HEK293 (cell line): ENCODE data around the gene DAO.

Source experiments
- CTCF ChIA-PET: fragments of 350-600 bp; formaldehyde crosslinking; extraction: SDS; loops from one replicate; lab custom pipeline; 2021; ENCODE audit warnings: antibody characterized with exemption; lab: Yijun Ruan, JAX
- POLR2A ChIA-PET: fragments of 300-600 bp; formaldehyde crosslinking; extraction: SDS; loops from one replicate; lab custom pipeline; 2020; ENCODE audit warnings: antibody characterized with exemption, inconsistent platforms; lab: Yijun Ruan, JAX
- H3K27ac ChIP-seq: fragments of 200-500 bp; sonication (Bioruptor generic); 2 replicates; pipeline ENCODE4 v1.5.1; 2014; ENCODE audit warnings: low read depth, low read length, control low read depth, inconsistent platforms; ENCODE audit errors: extremely low read depth
- H3K36me3 ChIP-seq, 2 experiments: fragments of 200-500 bp in 1 of 2; sonication (Bioruptor generic) in 1 of 2; 1 replicate in 1 of 2; 2 replicates in 1 of 2; pipeline ENCODE4 v1.5.1; 2014 to 2017; ENCODE audit warnings: inconsistent platforms in 2 of 2, low read length in 2 of 2; ENCODE audit not compliant: control insufficient read depth in 2 of 2, insufficient read depth in 1 of 2
- H3K4me1 ChIP-seq: fragments of 200-500 bp; sonication (Bioruptor generic); 2 replicates; pipeline ENCODE4 v1.5.1; 2014; ENCODE audit warnings: mild to moderate bottlenecking, low read length, inconsistent platforms; ENCODE audit not compliant: control insufficient read depth, insufficient read depth
- H3K4me3 ChIP-seq: 2 replicates; pipeline ENCODE4 v1.5.1; 2011; ENCODE audit warnings: low read depth, mild to moderate bottlenecking, control low read depth, low read length, moderate library complexity
- H3K9me3 ChIP-seq: fragments of 200-500 bp; sonication (Bioruptor generic); 2 replicates; pipeline ENCODE4 v1.5.1; 2014; ENCODE audit warnings: low read depth, low read length, inconsistent platforms; ENCODE audit not compliant: control insufficient read depth, insufficient read depth
- CTCF ChIP-seq: fragments of 450-650 bp; formaldehyde crosslinking; IDR thresholded peaks from 2 replicates; pipeline ENCODE4 v1.5.1; 2016; ENCODE audit warnings: missing biosample characterization, missing genetic modification characterization
- FEZF1 ChIP-seq: fragments of 450-650 bp; formaldehyde crosslinking; IDR thresholded peaks from 2 replicates; pipeline ENCODE4 v1.5.1; 2016; ENCODE audit warnings: missing biosample characterization, missing genetic modification characterization
- OSR2 ChIP-seq: fragments of 450-650 bp; formaldehyde crosslinking; IDR thresholded peaks from 2 replicates; pipeline ENCODE4 v1.5.1; 2016; ENCODE audit warnings: missing biosample characterization, missing genetic modification characterization
- SP2 ChIP-seq: fragments of 450-650 bp; formaldehyde crosslinking; IDR thresholded peaks from 2 replicates; pipeline ENCODE4 v1.5.1; 2016; ENCODE audit warnings: missing biosample characterization, missing genetic modification characterization
- ZBTB44 ChIP-seq: fragments of 450-650 bp; IDR thresholded peaks from 2 replicates; pipeline ENCODE4 v1.5.1; 2018; ENCODE audit warnings: missing biosample characterization, mild to moderate bottlenecking, missing genetic modification characterization
- ZNF184 ChIP-seq: fragments of 450-650 bp; IDR thresholded peaks from 2 replicates; pipeline ENCODE4 v1.5.1; 2018; ENCODE audit warnings: missing biosample characterization, mild to moderate bottlenecking, missing genetic modification characterization
- ZNF221 ChIP-seq: fragments of 450-650 bp; formaldehyde crosslinking; IDR thresholded peaks from 2 replicates; pipeline ENCODE4 v1.5.1; 2017; ENCODE audit warnings: missing biosample characterization, missing genetic modification characterization, borderline replicate concordance
- ZNF324 ChIP-seq: fragments of 450-650 bp; formaldehyde crosslinking; IDR thresholded peaks from 2 replicates; pipeline ENCODE4 v1.5.1; 2016; ENCODE audit warnings: missing biosample characterization, missing genetic modification characterization
- ZNF335 ChIP-seq: fragments of 450-650 bp; formaldehyde crosslinking; conservative IDR thresholded peaks from 2 replicates; pipeline ENCODE4 v1.5.1; 2016; ENCODE audit warnings: missing biosample characterization, missing genetic modification characterization
- ZNF391 ChIP-seq: fragments of 450-650 bp; formaldehyde crosslinking; IDR thresholded peaks from 2 replicates; pipeline ENCODE4 v1.5.1; 2016; ENCODE audit warnings: low read depth, missing biosample characterization, missing genetic modification characterization, borderline replicate concordance
- ZNF423 ChIP-seq: fragments of 450-650 bp; formaldehyde crosslinking; IDR thresholded peaks from 2 replicates; pipeline ENCODE4 v1.5.1; 2016; ENCODE audit warnings: missing biosample characterization, missing genetic modification characterization
- ZNF449 ChIP-seq: fragments of 450-650 bp; formaldehyde crosslinking; IDR thresholded peaks from 2 replicates; pipeline ENCODE4 v1.5.1; 2017; ENCODE audit warnings: missing biosample characterization, mild to moderate bottlenecking, missing genetic modification characterization, moderate library complexity
- ZNF629 ChIP-seq: fragments of 450-650 bp; formaldehyde crosslinking; IDR thresholded peaks from 2 replicates; pipeline ENCODE4 v1.5.1; 2017; ENCODE audit warnings: missing biosample characterization, missing genetic modification characterization
- ZNF768 ChIP-seq: fragments of 450-650 bp; formaldehyde crosslinking; IDR thresholded peaks from 2 replicates; pipeline ENCODE4 v1.5.1; 2018; ENCODE audit warnings: missing biosample characterization, mild to moderate bottlenecking, missing genetic modification characterization
- TF ChIP-seq, protein P1 (sequence below): fragments of 450-650 bp; formaldehyde crosslinking; IDR thresholded peaks from 2 replicates; pipeline ENCODE4 v1.5.1; 2016; ENCODE audit warnings: missing biosample characterization, missing genetic modification characterization
- TF ChIP-seq, protein P2 (sequence below): fragments of 450-650 bp; formaldehyde crosslinking; IDR thresholded peaks from 2 replicates; pipeline ENCODE4 v1.5.1; 2016; ENCODE audit warnings: missing biosample characterization, missing genetic modification characterization
- TF ChIP-seq, protein P3 (sequence below): fragments of 450-650 bp; formaldehyde crosslinking; IDR thresholded peaks from 2 replicates; pipeline ENCODE4 v1.5.1; 2016; ENCODE audit warnings: missing biosample characterization, missing genetic modification characterization, borderline replicate concordance

Gene DAO

GRCh38 chr12:108881953-108882352 is 2.1 kb downstream of the DAO start:
- CTCF ChIA-PET, result interaction anchor here (0.6 to 2.2 kb wide), 6 partner anchors 11 to 217 kb away, joined by 3 to 6 read pairs (median 4); no protein-coding TSS in a partner anchor
- H3K36me3 ChIP-seq, result no peaks in the 10 kb centered on the region
- H3K4me3 ChIP-seq, result no peak overlapping the region
- no peaks in the 10 kb centered on the region for H3K4me1 ChIP-seq
- no peak overlapping the region for H3K27ac ChIP-seq
- TF ChIP-seq ZNF449 (tag by site-specific recombination) (0 out of 2 replicates have a peak, but pooled peaks have one; percentile 12), OSR2 (tag by site-specific recombination) (peak; percentile 69), ZNF335 (tag by site-specific recombination) (peak; percentile 29; the same call in 1 of the 2 replicates)
- TF ChIP-seq, protein P1, sequence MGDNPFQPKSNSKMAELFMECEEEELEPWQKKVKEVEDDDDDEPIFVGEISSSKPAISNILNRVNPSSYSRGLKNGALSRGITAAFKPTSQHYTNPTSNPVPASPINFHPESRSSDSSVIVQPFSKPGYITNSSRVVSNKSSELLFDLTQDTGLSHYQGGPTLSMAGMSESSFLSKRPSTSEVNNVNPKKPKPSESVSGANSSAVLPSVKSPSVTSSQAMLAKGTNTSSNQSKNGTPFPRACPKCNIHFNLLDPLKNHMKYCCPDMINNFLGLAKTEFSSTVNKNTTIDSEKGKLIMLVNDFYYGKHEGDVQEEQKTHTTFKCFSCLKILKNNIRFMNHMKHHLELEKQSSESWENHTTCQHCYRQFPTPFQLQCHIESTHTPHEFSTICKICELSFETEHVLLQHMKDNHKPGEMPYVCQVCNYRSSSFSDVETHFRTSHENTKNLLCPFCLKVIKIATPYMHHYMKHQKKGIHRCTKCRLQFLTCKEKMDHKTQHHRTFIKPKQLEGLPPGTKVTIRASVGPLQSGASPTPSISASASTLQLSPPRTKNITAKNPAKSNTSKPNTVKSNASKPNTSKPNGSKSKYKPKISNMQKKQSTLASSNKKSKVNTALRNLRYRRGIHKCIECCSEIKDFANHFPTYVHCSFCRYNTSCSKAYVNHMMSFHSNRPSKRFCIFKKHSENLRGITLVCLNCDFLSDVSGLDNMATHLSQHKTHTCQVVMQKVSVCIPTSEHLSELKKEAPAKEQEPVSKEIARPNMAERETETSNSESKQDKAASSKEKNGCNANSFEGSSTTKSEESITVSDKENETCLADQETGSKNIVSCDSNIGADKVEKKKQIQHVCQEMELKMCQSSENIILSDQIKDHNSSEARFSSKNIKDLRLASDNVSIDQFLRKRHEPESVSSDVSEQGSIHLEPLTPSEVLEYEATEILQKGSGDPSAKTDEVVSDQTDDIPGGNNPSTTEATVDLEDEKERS (tag by site-specific recombination), result no peak
- POLR2A ChIA-PET, result no interaction called here
- H3K9me3 ChIP-seq, result no peaks in the 10 kb centered on the region

- TF ChIP-seq ZNF391 (no peak), ZNF184 (tag by site-specific recombination) (no peak), SP2 (tag by site-specific recombination) (no peak), ZNF221 (tag by site-specific recombination) (no peak), ZNF423 (tag by site-specific recombination) (no peak), FEZF1 (tag by site-specific recombination) (no peak), ZNF629 (tag by site-specific recombination) (no peak), ZNF324 (tag by site-specific recombination) (no peak), CTCF (tag by site-specific recombination) (peak; percentile 56), OSR2 (tag by site-specific recombination) (no peak), ZNF768 (tag by site-specific recombination) (peak; percentile 70), ZBTB44 (tag by site-specific recombination) (no peak)
- TF ChIP-seq, protein P2, sequence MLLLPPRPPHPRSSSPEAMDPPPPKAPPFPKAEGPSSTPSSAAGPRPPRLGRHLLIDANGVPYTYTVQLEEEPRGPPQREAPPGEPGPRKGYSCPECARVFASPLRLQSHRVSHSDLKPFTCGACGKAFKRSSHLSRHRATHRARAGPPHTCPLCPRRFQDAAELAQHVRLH, result 0 out of 2 replicates have a peak, but pooled peaks have one; percentile 14
- TF ChIP-seq, protein P3, sequence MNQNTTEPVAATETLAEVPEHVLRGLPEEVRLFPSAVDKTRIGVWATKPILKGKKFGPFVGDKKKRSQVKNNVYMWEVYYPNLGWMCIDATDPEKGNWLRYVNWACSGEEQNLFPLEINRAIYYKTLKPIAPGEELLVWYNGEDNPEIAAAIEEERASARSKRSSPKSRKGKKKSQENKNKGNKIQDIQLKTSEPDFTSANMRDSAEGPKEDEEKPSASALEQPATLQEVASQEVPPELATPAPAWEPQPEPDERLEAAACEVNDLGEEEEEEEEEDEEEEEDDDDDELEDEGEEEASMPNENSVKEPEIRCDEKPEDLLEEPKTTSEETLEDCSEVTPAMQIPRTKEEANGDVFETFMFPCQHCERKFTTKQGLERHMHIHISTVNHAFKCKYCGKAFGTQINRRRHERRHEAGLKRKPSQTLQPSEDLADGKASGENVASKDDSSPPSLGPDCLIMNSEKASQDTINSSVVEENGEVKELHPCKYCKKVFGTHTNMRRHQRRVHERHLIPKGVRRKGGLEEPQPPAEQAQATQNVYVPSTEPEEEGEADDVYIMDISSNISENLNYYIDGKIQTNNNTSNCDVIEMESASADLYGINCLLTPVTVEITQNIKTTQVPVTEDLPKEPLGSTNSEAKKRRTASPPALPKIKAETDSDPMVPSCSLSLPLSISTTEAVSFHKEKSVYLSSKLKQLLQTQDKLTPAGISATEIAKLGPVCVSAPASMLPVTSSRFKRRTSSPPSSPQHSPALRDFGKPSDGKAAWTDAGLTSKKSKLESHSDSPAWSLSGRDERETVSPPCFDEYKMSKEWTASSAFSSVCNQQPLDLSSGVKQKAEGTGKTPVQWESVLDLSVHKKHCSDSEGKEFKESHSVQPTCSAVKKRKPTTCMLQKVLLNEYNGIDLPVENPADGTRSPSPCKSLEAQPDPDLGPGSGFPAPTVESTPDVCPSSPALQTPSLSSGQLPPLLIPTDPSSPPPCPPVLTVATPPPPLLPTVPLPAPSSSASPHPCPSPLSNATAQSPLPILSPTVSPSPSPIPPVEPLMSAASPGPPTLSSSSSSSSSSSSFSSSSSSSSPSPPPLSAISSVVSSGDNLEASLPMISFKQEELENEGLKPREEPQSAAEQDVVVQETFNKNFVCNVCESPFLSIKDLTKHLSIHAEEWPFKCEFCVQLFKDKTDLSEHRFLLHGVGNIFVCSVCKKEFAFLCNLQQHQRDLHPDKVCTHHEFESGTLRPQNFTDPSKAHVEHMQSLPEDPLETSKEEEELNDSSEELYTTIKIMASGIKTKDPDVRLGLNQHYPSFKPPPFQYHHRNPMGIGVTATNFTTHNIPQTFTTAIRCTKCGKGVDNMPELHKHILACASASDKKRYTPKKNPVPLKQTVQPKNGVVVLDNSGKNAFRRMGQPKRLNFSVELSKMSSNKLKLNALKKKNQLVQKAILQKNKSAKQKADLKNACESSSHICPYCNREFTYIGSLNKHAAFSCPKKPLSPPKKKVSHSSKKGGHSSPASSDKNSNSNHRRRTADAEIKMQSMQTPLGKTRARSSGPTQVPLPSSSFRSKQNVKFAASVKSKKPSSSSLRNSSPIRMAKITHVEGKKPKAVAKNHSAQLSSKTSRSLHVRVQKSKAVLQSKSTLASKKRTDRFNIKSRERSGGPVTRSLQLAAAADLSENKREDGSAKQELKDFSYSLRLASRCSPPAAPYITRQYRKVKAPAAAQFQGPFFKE (tag by site-specific recombination), result no peak
- ChIA-PET POLR2A (interaction anchor here (0.5 kb wide), 1 partner anchor 194 kb away, joined by 3 read pairs; no protein-coding TSS in a partner anchor), CTCF (interaction anchor here (0.6 to 2.2 kb wide), 24 partner anchors 9 to 481 kb away, joined by 3 to 19 read pairs (median 4); partner anchors contain the start of gene ALKBH2)
- H3K4me1 ChIP-seq, result no peaks in the 10 kb centered on the region
- no peaks in the 10 kb centered on the region for H3K9me3 ChIP-seq
- H3K27ac ChIP-seq, result no peak overlapping the region
- no peaks in the 10 kb centered on the region for H3K36me3 ChIP-seq
- no peak overlapping the region for H3K4me3 ChIP-seq
Measured at GRCh38 chr12:108884116-108885012, 4.5 kb downstream of the DAO start.
